GM23338 (cell line): ENCODE results near the gene ME3.

Experiments
- CTCF ChIP-seq, 2 experiments: fragments of 200-600 bp in 1 of 2; sonication (generic) in 1 of 2; conservative IDR thresholded peaks; 2 replicates each; pipeline versions ENCODE4 v1.5.1 to v1.6.1; 2016 to 2017; ENCODE audit warnings: antibody characterized with exemption in 2 of 2, low read depth in 2 of 2, mild to moderate bottlenecking in 2 of 2, moderate library complexity in 1 of 2
- JUNB ChIP-seq: IDR thresholded peaks from one replicate; pipeline ENCODE4 v1.6.1; 2016; ENCODE audit warnings: antibody characterized with exemption; ENCODE audit not compliant: unreplicated experiment
- POLR2AphosphoS5 ChIP-seq: IDR thresholded peaks from 2 replicates; pipeline ENCODE4 v1.6.1; 2016; ENCODE audit warnings: antibody characterized with exemption, low read depth
- REST ChIP-seq: IDR thresholded peaks from one replicate; pipeline ENCODE4 v1.6.1; 2018; ENCODE audit warnings: antibody characterized with exemption; ENCODE audit not compliant: unreplicated experiment
- STAT1 ChIP-seq: IDR thresholded peaks from one replicate; pipeline ENCODE4 v1.6.1; 2016; ENCODE audit warnings: antibody characterized with exemption; ENCODE audit not compliant: unreplicated experiment

- TF ChIP-seq REST (no peak), CTCF (conservative IDR thresholded peaks at IDR 0.05; ENCODE audit: low read depth in 2 of 2) (no peak), POLR2AphosphoS5 (no peak), JUNB (no peak), STAT1 (no peak)
Observed at GRCh38 chr11:86440843-86441242, 231.6 kb downstream of the ME3 start.
